IPS-11a (cell line): ENCODE results near the gene TPP2.

Source experiments
- H3K4me3 ChIP-seq: one replicate; pipeline ENCODE4 v1.5.1; 2013; ENCODE audit warnings: low read depth, low read length, control low read depth

Gene TPP2

GRCh38 chr13:102690883-102691282 lies 94.1 kb downstream of the TPP2 start:
- H3K4me3 ChIP-seq, result no peak overlapping the region

- H3K4me3 ChIP-seq, result no peak overlapping the region
Measured at GRCh38 chr13:102692491-102692826, 95.7 kb downstream of the TPP2 start.

GRCh38 chr13:102693250-102693649 lies 96.5 kb downstream of the TPP2 start:
- no peak overlapping the region for H3K4me3 ChIP-seq

GRCh38 chr13:102693776-102694175 lies 97.0 kb downstream of the TPP2 start:
- H3K4me3 ChIP-seq, result no peak overlapping the region

- H3K4me3 ChIP-seq, result no peak within 1 kb of the TSS
Measured at GRCh38 chr13:102694937-102695336, 98.2 kb downstream of the TPP2 start, which contains the start of gene METTL21C. Gene METTL21C, minus strand, starts transcription at chr13:102695044. Its CDS starts 546 bp downstream, at chr13:102694498.

GRCh38 chr13:102696465-102696864 lies 99.7 kb downstream of the TPP2 start:
- no peak overlapping the region for H3K4me3 ChIP-seq

GRCh38 chr13:102697264-102697663 lies 100.5 kb downstream of the TPP2 start:
- H3K4me3 ChIP-seq, result no peak overlapping the region

- H3K4me3 ChIP-seq, result no peak overlapping the region
Measured at GRCh38 chr13:102697929-102698648, 101.3 kb downstream of the TPP2 start.

- H3K4me3 ChIP-seq, result no peak overlapping the region
Measured at GRCh38 chr13:102698649-102698980, 101.8 kb downstream of the TPP2 start.

- no peak overlapping the region for H3K4me3 ChIP-seq
Measured at GRCh38 chr13:102699504-102699903, 102.7 kb downstream of the TPP2 start.

- H3K4me3 ChIP-seq, result no peak overlapping the region
Measured at GRCh38 chr13:102700088-102701031, 103.6 kb downstream of the TPP2 start.

GRCh38 chr13:102701331-102701730 lies 104.5 kb downstream of the TPP2 start:
- no peak overlapping the region for H3K4me3 ChIP-seq

- H3K4me3 ChIP-seq, result no peak overlapping the region
Measured at GRCh38 chr13:102702965-102703725, 106.4 kb downstream of the TPP2 start.

- H3K4me3 ChIP-seq, result no peak overlapping the region
Measured at GRCh38 chr13:102703726-102704035, 106.9 kb downstream of the TPP2 start.

- H3K4me3 ChIP-seq, result no peak overlapping the region
Measured at GRCh38 chr13:102704238-102705058, 107.7 kb downstream of the TPP2 start.

GRCh38 chr13:102707467-102707866 lies 110.7 kb downstream of the TPP2 start:
- H3K4me3 ChIP-seq, result no peak overlapping the region

GRCh38 chr13:102708211-102708610 lies 111.4 kb downstream of the TPP2 start:
- H3K4me3 ChIP-seq, result no peak overlapping the region

GRCh38 chr13:102708991-102709390 lies 112.2 kb downstream of the TPP2 start:
- H3K4me3 ChIP-seq, result no peak overlapping the region

GRCh38 chr13:102709536-102709935 lies 112.8 kb downstream of the TPP2 start:
- H3K4me3 ChIP-seq, result no peak overlapping the region

GRCh38 chr13:102710261-102710679 lies 113.5 kb downstream of the TPP2 start:
- no peak overlapping the region for H3K4me3 ChIP-seq

GRCh38 chr13:102715447-102715846 lies 118.7 kb downstream of the TPP2 start:
- no peak overlapping the region for H3K4me3 ChIP-seq
